K562 (cell line): ENCODE measurements around the gene TSPAN14. TPM values are rescaled to one million over a fixed set of nuclear protein-coding genes. Genes with fewer than 3 reads are reported as not detected.

Experiments
- CREB5 ChIP-seq: fragments of 250-450 bp; sonication (Bioruptor Pico); IDR thresholded peaks from 2 replicates; pipeline ENCODE4 v1.5.0; 2020; ENCODE audit warnings: mild to moderate bottlenecking
- ESRRB ChIP-seq: fragments of 250-450 bp; sonication (Bioruptor Pico); IDR thresholded peaks from 2 replicates; pipeline ENCODE4 v1.5.0; 2020; ENCODE audit warnings: mild to moderate bottlenecking, moderate library complexity, borderline replicate concordance
- GTF2E2 ChIP-seq: fragments of 200-800 bp; sonication (Bioruptor generic); IDR thresholded peaks from 2 replicates; pipeline ENCODE4 v1.6.1; 2016; ENCODE audit warnings: missing genetic modification characterization, missing compliant biosample characterization
- HOMEZ ChIP-seq: fragments of 250-450 bp; sonication (Bioruptor Pico); IDR thresholded peaks from 2 replicates; pipeline ENCODE4 v1.4.0; 2020; ENCODE audit warnings: mild to moderate bottlenecking, moderate library complexity
- KLF1 ChIP-seq: fragments of 450-650 bp; IDR thresholded peaks from 2 replicates; pipeline ENCODE4 v1.6.1; 2016; ENCODE audit warnings: missing genetic modification characterization, missing compliant biosample characterization
- MAZ ChIP-seq, 2 experiments: fragments of 450-650 bp in 1 of 2; sonication (generic) in 1 of 2; formaldehyde crosslinking; IDR thresholded peaks in 1 of 2; conservative IDR thresholded peaks in 1 of 2; 2 replicates each; pipeline versions ENCODE4 v1.4.0 to v1.5.0; 2020; ENCODE audit warnings: mild to moderate bottlenecking in 1 of 2, missing genetic modification reagents in 1 of 2
- NCOA1 ChIP-seq: fragments of 450-650 bp; IDR thresholded peaks from 2 replicates; pipeline ENCODE4 v1.6.1; 2016; ENCODE audit warnings: low read depth
- PCBP2 ChIP-seq: fragments of 200-400 bp; formaldehyde crosslinking; IDR thresholded peaks from 2 replicates; pipeline ENCODE4 v1.6.1; 2018; ENCODE audit warnings: low read length, low read depth, mild to moderate bottlenecking, moderate library complexity; ENCODE audit not compliant: poor library complexity, severe bottlenecking
- PHB ChIP-seq: fragments of 250-450 bp; sonication (Bioruptor Pico); IDR thresholded peaks from 2 replicates; pipeline ENCODE4 v1.5.0; 2021
- POLR2B ChIP-seq: fragments of 450-650 bp; IDR thresholded peaks from 2 replicates; pipeline ENCODE4 v1.6.1; 2018; ENCODE audit warnings: low read depth; ENCODE audit not compliant: partially characterized antibody
- POU5F1 ChIP-seq: fragments of 150-350 bp; IDR thresholded peaks from 2 replicates; pipeline ENCODE4 v1.6.1; 2014; ENCODE audit warnings: borderline replicate concordance, low read length, low read depth, mild to moderate bottlenecking; ENCODE audit not compliant: partially characterized antibody
- PREB ChIP-seq: sonication (generic); formaldehyde crosslinking; IDR thresholded peaks from 2 replicates; pipeline ENCODE4 v1.8.1; 2023; ENCODE audit warnings: mild to moderate bottlenecking, missing genetic modification reagents
- PRMT5 ChIP-seq: sonication (generic); formaldehyde crosslinking; IDR thresholded peaks from 2 replicates; pipeline ENCODE4 v1.5.0; 2020; ENCODE audit warnings: missing genetic modification reagents
- PTRF ChIP-seq: fragments of 450-650 bp; IDR thresholded peaks from 2 replicates; pipeline ENCODE4 v1.6.1; 2016; ENCODE audit warnings: mild to moderate bottlenecking, missing genetic modification characterization, missing compliant biosample characterization
- SMARCE1 ChIP-seq: fragments of 450-650 bp; IDR thresholded peaks from 2 replicates; pipeline ENCODE4 v1.7.1; 2016; ENCODE audit warnings: mild to moderate bottlenecking
- SP2 ChIP-seq: IDR thresholded peaks from 2 replicates; pipeline ENCODE4 v1.6.1; 2011; ENCODE audit warnings: mild to moderate bottlenecking, low read depth, low read length, moderate library complexity; ENCODE audit not compliant: poor library complexity, severe bottlenecking; ENCODE audit errors: extremely low read depth
- TBL1XR1 ChIP-seq, 2 experiments: IDR thresholded peaks; 2 replicates each; pipeline ENCODE4 v1.6.1; 2012; ENCODE audit warnings: improper control_type of control experiment in 2 of 2, low read length in 2 of 2, mild to moderate bottlenecking in 1 of 2
- XRCC4 ChIP-seq: IDR thresholded peaks from one replicate; pipeline ENCODE4 v1.6.1; 2011; ENCODE audit not compliant: insufficient read depth, insufficient read length; ENCODE audit errors: extremely low read depth
- YBX1 ChIP-seq: fragments of 450-650 bp; IDR thresholded peaks from 2 replicates; pipeline ENCODE4 v1.7.1; 2016; ENCODE audit warnings: mild to moderate bottlenecking
- ZBTB17 ChIP-seq: fragments of 450-650 bp; formaldehyde crosslinking; IDR thresholded peaks from 2 replicates; pipeline ENCODE4 v1.4.0; 2020; ENCODE audit warnings: mild to moderate bottlenecking
- ZNF12 ChIP-seq: sonication (generic); formaldehyde crosslinking; IDR thresholded peaks from 2 replicates; pipeline ENCODE4 v1.4.0; 2020; ENCODE audit warnings: mild to moderate bottlenecking, missing genetic modification reagents
- ZNF134 ChIP-seq: fragments of 250-450 bp; sonication (Bioruptor Pico); conservative IDR thresholded peaks from 2 replicates; pipeline ENCODE4 v1.4.0; 2020
- ZNF217 ChIP-seq: sonication (generic); formaldehyde crosslinking; IDR thresholded peaks from 2 replicates; pipeline ENCODE4 v1.8.0; 2022; ENCODE audit warnings: mild to moderate bottlenecking, missing genetic modification reagents
- ZNF644 ChIP-seq: fragments of 200-800 bp; sonication (Bioruptor generic); IDR thresholded peaks from 2 replicates; pipeline ENCODE4 v1.6.1; 2016; ENCODE audit warnings: low read depth, missing genetic modification characterization, missing compliant biosample characterization
- ZNF75A ChIP-seq: fragments of 450-650 bp; formaldehyde crosslinking; IDR thresholded peaks from 2 replicates; pipeline ENCODE4 v1.4.0; 2020; ENCODE audit warnings: mild to moderate bottlenecking
- polyA plus RNA-seq, 8 experiments: library from polyadenylated mRNA; depleted of rRNA in 4 of 8; stranded (reverse) in 5 of 8; unstranded in 3 of 8; fragments of >200 nt; fragmentation: Nextera tagmentation in 2 of 8; fragmentation: Illumina TruSeq in 1 of 8; extraction: Ambion mirVana in 2 of 8; extraction: Trizol in 1 of 8; gene quantifications; 2 replicates each; pipeline versions ENCODE4 v1.2.1 to v1.2.3, GENCODE V29; 2011 to 2014; ENCODE audit warnings: inconsistent platforms in 1 of 8, missing spikeins in 1 of 8
- total RNA-seq, 7 experiments: library from RNA; depleted of rRNA in 6 of 7; stranded (reverse); fragments of >200 nt in 6 of 7; fragmentation: Illumina TruSeq in 2 of 7; extraction: Trizol in 2 of 7; gene quantifications; 2 replicates each; pipeline versions ENCODE4 v1.2.1 to v1.2.3, GENCODE V29; 2011 to 2021; ENCODE audit warnings: low replicate concordance in 1 of 7
- TF ChIP-seq, protein P1 (sequence below): sonication (generic); formaldehyde crosslinking; IDR thresholded peaks from 2 replicates; pipeline ENCODE4 v1.8.0; 2022; ENCODE audit warnings: missing genetic modification reagents, mild to moderate bottlenecking, borderline replicate concordance

Gene TSPAN14
- total and polyA plus RNA-seq, 9 of the 15 experiments (the other 6 are each of a cell fraction or from before 2014, with no cell fraction given) = 5.8 to 92.9 (median 23.3) TPM

DNA sequence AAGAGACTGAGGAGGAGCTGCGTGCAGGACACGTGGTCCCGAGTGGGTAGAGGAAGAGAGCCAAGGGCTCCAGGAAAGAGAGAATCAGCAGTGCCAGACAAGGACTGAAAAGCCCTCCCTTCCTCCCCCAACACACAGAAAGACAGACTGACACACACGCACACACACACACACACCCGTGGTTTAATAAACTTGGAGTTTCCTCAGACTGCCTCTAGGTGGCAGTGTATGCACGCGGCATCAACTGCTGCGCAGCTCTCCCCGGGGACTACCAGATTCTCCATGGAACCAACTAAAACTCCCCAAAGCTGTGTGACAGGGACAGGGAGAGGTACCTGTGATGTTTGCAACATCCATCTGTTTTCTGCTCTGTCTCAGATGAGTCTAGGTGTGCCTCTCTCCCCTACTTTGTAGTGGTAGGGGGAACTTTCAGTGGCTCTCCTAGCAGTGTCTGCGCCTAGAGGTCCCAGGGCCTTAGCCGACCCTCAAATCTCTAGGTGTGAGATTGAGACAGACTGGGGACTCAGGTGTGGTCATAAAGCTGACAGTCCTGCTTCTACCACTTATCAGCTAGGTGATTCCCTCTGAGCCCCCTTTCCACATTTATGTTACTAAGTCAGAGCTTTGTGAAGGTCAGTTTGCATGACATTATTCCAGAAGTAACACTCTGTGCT lies 9.3 kb upstream of the TSPAN14 start (continued):
- TF ChIP-seq HOMEZ (CRISPR knock-in tag) = no peak
- no peak for TF ChIP-seq ESRRB (CRISPR knock-in tag)
- no peak for TF ChIP-seq ZNF644 (tag)
- no peak for TF ChIP-seq PTRF (tag)
- no peak for TF ChIP-seq PCBP2
- no peak for TF ChIP-seq GTF2E2
- no peak for TF ChIP-seq PREB
- no peak for TF ChIP-seq ZNF75A (CRISPR knock-in tag)
- no peak for TF ChIP-seq POU5F1
- no peak for TF ChIP-seq SP2
- no peak for TF ChIP-seq TBL1XR1 (IDR thresholded peaks at IDR 0.05; ENCODE audit: low read length in 2 of 2)
- no peak for TF ChIP-seq POLR2B
- TF ChIP-seq ZBTB17 (CRISPR knock-in tag) = no peak
- TF ChIP-seq XRCC4 = no peak
- no peak for TF ChIP-seq KLF1 (tag)
- no peak for TF ChIP-seq PRMT5
- TF ChIP-seq ZNF217 (CRISPR knock-in tag) = no peak
- no peak for TF ChIP-seq YBX1
- peak; percentile 40 to 62; a peak in 3 of 4 replicates for TF ChIP-seq MAZ (CRISPR knock-in tag; conservative IDR thresholded peaks at IDR 0.05 in 1 of 2, IDR thresholded peaks at IDR 0.05 in 1 of 2)
- TF ChIP-seq, protein P1, sequence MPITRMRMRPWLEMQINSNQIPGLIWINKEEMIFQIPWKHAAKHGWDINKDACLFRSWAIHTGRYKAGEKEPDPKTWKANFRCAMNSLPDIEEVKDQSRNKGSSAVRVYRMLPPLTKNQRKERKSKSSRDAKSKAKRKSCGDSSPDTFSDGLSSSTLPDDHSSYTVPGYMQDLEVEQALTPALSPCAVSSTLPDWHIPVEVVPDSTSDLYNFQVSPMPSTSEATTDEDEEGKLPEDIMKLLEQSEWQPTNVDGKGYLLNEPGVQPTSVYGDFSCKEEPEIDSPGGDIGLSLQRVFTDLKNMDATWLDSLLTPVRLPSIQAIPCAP (CRISPR knock-in tag) = no peak
- no peak for TF ChIP-seq NCOA1
- TF ChIP-seq ZNF134 = no peak
- TF ChIP-seq CREB5 (CRISPR knock-in tag) = no peak
- TF ChIP-seq PHB = no peak
- TF ChIP-seq ZNF12 (CRISPR knock-in tag) = no peak
- no peak for TF ChIP-seq SMARCE1
